Sigmoid colon (tissue), 4 donors: ENCODE results near the gene CHST8.

Experiments used
- POLR2A ChIP-seq, 2 donors: fragments of 450-650 bp; IDR thresholded peaks; one replicate each; pipeline ENCODE4 v1.6.1; 2016; ENCODE audit warnings: antibody characterized with exemption in 2 of 2, mild to moderate bottlenecking in 2 of 2, moderate library complexity in 2 of 2
- POLR2AphosphoS5 ChIP-seq, 4 donors: sonication (generic); formaldehyde crosslinking; IDR thresholded peaks; one replicate each; pipeline ENCODE4 v1.6.1; 2017; ENCODE audit warnings: antibody characterized with exemption in 4 of 4
- TF ChIP-seq, protein P1 (sequence below), 4 experiments: fragments of 450-650 bp in 3 of 4; fragments of 200-600 bp in 1 of 4; IDR thresholded peaks; one replicate each; pipeline ENCODE4 v1.5.1; 2016 to 2019; ENCODE audit warnings: antibody characterized with exemption in 4 of 4, mild to moderate bottlenecking in 3 of 4, moderate library complexity in 2 of 4

DNA sequence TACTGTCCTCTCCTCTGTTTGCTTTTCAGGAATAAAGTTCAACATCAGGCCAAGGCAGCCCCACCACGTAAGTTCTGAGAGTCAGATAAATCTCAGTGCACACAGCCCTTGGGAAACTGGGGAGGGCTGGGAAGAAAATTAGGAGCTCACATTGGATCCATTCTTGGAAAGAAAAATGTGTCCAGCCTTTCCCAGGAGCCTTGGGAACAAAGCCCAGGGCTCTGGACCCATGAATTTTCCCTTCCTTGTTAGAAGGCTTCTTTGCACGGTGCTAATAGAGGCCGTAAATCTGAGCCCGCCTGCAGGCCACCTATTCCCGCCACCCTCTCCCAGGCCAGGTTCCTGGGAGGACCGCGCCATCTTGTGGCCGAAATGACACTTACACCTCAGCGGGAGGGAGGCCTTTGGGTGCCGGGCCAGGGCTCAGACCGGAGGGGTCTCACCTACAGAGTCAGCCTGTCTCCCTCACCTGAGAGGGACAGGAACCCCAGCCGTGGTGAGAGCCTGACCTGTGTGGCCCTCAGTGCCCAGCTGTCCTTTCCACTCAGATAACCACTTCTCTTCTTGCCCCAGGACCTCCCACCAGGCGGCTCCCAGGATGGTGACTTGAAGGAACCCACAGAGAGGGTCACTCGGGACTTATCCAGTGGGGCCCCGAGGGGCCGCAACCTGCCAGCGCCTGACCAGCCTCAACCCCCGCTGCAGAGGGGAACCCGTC lies 149.8 kb downstream of the CHST8 start:
- TF ChIP-seq, protein P1, sequence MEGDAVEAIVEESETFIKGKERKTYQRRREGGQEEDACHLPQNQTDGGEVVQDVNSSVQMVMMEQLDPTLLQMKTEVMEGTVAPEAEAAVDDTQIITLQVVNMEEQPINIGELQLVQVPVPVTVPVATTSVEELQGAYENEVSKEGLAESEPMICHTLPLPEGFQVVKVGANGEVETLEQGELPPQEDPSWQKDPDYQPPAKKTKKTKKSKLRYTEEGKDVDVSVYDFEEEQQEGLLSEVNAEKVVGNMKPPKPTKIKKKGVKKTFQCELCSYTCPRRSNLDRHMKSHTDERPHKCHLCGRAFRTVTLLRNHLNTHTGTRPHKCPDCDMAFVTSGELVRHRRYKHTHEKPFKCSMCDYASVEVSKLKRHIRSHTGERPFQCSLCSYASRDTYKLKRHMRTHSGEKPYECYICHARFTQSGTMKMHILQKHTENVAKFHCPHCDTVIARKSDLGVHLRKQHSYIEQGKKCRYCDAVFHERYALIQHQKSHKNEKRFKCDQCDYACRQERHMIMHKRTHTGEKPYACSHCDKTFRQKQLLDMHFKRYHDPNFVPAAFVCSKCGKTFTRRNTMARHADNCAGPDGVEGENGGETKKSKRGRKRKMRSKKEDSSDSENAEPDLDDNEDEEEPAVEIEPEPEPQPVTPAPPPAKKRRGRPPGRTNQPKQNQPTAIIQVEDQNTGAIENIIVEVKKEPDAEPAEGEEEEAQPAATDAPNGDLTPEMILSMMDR (IDR thresholded peaks at IDR 0.05), result peak; percentile 69 to 81 (median 75)
- TF ChIP-seq POLR2A (IDR thresholded peaks at IDR 0.05) (no peak), POLR2AphosphoS5 (IDR thresholded peaks at IDR 0.05) (no peak)
